Ramos (cell line): Measurements from ENCODE around the gene CSRP3.

Source experiments
- in situ Hi-C: fragments of 300-500 bp; cut with MboI; formaldehyde crosslinking; loops from one replicate; pipeline ENCODE4 v1.14.3; 2022; ENCODE audit warnings: low sequenced_read_pairs; ENCODE audit not compliant: unreplicated experiment

Gene CSRP3

DNA sequence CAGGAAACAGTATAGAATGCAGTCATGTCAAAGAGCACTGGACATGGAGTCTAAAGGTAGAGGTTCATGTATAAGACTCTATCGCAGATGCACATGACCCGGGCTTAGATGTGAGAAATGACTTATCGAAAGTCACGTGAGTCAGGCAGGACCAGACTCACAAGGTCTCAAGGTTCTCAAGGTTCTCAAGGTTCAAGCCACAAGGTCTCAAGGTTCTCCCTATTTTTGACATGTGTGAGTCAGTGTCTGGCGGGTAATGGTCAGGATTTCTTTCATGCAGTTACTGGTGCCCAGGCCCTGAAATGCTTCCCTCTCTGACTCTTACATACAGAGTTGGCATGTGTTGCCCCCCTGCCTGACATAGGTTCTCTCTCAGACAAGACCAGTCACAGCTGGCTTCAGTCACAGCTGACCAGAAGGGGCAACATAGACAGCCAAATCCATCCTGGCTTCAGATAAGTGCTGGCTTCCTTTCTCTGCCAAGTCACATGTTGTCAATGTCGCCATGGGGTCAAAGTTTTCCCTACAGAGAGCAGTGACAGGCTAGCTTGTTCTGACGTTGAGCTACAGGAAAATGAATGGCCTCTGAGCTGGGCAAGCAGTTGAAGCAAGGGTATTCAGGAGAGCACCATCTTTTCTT is 10.1 kb downstream of the CSRP3 start:
- in situ Hi-C loops, result no loop called here

DNA sequence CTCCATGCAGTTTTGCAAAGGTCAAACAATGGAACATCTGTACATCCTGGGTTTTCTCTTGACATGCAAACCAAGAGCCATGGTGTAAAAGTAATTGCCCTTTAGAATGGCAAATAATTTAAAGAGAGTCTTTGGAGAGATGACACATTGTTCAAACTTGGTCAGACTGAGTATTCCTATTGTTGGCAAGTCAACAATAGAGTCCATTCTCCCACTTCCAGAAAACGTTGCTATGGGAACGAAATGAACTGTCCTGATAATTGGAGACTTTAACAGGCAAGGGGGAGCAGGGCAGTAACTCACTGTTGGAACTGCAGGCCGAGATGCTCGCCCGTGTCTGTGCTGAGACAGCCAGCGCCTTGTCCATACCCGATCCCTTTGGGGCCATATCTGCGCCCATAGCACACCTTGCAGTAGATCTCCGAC is 13.9 kb downstream of the CSRP3 start:
- in situ Hi-C loops, result no loop called here

DNA sequence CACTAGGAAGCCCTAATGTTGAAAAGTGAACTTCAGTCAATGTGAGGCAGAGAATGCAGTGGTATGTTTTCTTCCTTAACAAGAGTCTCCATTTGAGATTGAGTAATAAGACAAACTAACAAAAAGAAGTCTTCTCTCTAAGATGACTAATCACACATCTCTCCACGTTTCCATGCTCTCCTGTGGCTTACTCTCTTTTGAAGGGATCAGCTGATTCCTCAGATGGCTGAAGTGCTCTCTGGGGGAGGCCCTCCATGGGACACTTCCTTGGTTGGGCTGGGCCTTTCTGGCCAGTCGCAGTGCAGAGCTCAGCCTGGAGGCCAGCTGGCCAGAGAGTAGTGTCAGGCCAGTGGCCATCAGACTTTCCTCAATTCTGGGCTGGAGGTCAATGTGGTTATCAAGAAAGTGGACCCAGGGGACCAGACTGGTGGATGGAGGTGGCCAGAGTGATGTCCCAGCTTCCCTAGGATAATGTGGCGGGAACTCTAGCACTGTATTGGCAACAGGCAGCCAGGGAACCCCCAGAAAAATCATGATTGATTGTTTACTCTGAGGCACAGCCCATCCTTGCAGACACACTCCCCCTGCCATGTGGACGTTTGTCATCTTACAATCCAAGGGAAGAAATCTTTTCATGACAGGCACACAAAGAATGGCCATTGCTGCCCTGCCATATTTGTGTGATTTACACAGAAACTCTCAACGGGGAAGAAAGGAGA is 14.5 kb downstream of the CSRP3 start:
- in situ Hi-C loops, result no loop called here

DNA sequence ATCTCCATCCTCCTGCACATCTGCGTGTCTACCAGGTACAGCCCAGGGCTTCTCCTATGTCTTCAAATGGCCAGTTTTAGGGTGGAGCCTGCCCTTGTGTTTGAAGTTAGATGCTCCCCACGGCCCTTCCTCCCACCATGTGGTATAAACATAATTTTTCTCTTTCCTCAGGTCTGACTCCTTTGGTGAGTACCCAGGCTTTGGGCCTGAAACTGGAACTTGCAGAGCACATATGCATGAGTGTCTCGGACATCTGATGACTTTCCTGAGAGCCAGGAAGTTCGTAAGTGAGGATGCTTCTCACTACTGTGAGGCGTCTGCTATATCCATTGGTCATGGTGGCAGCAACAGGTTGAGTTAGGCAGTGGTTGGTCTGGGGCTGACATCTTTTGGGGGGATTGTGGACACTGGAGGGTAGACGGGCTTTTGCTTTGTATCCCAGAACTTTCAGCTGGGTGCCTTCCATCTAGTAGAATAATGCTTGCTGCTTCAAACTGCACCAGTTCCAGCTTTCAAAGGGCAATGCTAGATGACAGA is 16.2 kb downstream of the CSRP3 start:
- in situ Hi-C loops, result no loop called here

DNA sequence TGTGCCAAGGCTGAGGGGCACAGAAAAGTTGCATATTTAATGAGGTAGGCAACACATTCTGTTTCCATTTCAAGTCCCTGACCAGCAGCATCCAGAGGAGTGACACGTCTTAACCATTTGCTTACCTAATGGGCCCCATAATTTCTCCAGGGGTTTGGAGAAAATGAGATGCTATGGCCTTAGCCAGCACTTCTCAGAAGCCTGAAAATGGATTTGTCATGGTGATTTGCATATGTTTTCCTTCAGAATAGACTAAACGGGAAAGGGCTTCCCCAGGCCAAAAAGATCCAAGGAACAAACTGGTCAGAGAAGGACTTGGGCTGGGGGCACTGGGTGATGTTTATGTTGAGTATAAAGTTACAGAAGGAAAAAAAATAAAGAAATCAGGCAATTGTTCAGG is 16.7 kb downstream of the CSRP3 start:
- in situ Hi-C loops, result no loop called here

DNA sequence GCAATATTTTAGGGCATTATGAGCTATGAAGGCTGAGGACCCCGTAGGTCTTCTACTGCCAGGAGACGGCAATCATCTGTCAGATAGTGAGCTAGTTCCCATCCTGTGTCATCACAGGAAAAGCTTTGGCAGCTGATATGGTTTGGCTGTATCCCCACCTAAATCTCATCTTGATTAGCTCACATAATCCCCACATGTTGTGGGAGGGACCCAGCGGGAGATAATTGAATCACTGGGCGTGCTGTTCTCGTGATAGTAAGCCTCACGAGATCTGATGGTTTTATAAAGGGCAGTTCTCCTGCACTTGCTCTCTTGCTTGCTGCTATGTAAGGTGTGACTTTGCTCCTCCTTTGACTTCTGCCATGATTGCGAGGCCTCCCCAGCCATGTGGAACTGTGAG is 18.1 kb downstream of the CSRP3 start:
- in situ Hi-C loops, result no loop called here

DNA sequence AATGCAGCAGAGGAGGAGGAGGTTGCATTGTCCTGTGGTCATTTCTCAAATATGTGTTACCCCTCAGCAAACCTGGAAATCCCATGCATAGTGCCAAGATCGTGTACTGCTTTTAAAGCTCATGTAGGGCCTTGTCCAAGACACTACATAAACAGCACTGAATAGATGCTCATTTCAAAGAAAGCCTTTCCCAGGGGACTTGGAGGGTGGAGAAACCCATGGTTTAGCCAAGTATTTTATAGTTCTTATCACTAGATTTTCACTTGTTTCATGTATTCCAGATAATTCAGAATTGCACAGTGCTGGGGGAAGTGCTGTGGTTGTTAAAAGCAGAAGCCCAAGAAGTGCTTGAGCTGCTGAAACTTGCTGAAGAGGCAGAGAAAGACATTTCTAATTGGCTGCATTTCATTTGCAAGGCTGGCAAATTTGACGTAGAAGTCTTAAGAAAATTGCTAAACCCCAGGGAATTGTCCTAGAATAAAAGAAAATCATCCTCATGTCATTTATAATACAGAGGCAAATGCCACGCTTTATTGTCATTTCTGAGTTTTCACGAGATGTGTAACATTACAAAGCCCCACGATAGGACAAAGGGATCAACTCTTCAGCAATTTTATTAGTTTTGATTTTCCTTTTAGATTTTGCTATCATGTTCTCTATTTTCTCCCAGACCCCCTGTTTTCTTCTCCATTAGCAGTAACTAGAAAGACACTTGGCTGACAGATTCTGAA is 20.1 kb downstream of the CSRP3 start:
- in situ Hi-C loops, result no loop called here

DNA sequence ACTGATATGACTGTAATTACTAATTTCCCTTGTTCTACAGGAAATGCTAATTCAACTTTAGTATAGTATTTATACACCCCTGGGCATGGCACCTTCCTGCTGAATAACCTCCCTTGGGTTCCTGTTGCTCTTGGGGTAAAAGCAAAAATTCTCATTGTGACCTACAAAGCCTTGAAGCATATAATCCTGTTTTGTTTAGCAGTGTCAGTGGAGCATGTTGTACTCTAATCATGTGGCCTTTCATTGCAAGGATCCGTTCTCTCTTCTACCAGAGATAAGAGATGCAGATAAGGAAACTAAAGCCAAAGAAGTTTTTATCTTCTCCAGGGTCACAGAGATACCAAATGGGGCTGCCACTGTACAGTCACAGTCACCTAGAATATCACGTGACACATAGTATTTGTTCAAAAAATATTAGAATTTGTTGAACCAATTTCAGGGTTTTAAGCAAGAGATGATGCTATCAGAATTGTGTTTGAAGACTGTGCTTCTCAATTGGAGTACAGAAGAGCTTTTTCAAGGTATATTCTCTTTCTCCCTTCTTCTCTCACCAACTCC is 25.1 kb downstream of the CSRP3 start:
- in situ Hi-C loops, result no loop called here

DNA sequence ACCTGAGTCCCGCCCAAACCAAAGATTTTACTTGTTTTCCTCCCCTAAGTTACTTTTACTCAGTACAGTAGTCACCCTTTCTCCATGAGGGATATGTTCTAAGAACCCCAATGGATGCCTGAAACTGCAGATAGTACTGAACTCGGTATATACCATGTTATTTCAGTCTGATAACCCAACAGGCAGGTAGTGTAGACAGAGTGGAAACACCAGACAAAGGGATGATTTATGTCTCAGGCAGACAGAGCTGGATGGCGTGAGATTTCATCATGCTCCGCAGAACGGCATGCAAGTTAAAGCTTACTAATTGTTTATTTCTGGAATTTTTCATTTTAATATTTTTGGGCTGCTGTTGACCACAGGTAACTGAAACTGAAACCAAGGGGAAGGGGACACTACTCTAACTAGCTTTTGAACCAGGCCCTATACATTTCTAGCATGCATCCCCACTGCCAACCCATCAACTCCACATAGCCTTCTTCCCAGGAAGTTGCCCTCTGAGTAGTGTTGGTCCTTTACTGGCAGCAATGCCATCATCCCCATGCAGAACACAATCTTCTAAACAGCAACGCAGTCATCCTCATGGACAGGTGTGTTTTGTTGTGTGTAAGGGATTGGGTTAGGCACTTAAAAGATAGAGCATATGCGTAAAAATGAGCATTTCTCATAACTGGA is 27.7 kb downstream of the CSRP3 start:
- in situ Hi-C loops, result no loop called here

DNA sequence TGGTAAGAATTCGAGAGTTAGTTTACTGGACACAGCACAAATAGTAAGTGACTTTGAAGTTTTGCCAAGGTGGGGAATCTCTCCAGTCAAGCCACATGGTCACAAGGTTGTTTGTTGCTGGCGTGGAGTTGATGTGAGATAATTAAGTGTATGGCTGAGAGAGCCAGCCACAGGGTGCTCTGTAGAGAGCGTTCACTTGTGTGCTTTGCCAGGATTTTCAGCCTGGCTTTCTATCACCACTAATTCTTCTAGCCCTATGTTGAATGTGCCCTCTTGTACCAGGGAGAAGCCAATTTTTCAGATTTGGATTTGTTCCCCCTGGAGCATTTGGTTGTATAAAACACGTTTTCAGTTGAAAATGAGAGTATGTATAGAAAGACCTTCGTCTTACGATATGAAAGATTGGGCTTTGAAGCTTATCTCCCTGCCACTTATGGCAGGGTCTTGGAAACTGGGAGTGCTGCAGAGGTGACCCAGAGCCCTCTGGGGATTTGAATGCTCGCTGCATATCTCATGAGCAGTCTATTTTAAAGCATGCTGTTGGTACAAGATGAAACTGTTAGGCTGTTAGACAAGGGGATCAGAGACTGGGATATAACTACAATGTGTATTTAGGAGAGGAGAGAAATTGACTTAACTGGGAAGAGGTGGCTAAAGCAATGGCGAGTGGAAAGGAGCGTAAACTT is 28.6 kb downstream of the CSRP3 start:
- in situ Hi-C loops, result no loop called here

DNA sequence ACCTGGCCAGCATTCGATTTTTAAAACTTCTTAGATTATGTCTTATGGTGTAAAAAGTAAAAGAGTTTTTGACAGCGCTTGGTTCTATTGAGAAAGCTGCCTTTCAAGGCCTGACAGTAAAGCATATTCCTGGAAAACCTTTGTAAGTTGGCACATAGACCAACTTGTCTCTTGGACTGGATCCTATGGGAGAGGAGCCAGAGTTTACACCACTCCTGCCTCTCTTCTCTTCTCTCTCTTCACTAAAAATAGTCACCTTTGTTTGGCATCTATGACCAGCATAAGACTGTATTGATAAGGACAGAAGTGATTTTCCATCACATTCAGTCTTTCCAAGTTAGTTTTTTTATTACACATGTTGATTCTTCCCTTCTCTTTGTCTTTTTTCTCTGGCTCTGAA is 33.7 kb downstream of the CSRP3 start:
- in situ Hi-C loops, result no loop called here

DNA sequence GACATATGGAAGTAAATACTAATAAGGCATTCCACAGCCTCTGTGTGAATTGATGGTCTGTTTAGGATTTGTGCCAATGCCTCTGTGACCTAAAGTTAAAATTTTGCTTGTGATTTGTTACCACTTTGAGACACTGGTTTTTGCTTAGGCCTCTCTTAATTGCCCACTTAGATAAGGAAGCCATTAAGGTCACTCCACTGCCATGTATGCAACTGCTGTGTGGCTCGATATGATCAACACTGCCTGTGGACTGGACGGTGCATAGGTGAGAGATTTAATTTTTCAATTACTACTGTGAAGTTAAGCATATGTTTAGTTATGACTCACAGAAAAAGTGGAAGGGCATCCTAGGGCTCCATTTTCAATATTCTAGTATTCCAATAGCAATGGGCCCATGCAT is 36.9 kb downstream of the CSRP3 start:
- in situ Hi-C loops, result no loop called here

DNA sequence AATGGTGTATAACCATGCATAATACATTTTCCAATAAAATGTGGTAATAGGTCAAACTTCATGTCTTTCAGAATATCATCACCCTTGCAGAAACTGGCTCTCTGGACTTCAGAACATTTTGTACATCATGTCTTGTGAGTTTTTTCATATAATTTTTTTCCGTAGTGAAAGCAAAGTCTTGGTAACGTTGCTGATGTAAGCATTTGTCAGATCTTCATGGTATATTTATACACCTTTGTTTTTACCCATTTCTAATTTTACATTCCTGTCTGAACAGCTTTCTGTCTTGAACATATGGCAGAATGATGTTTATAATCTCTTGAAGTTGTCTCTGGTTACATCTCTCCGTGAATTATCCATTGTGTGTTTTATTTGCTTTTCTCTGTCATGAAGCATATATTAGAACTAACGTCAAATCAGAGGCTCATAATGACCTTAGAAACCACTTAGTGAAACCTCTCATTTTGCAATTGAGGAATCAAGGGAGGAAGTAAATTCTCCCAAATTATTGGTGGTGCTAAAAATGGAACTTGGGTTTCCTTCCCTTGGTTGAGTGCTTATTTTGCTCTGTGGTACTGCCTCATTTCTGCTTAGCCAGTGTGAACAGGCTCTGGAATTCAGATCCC is 37.4 kb downstream of the CSRP3 start:
- in situ Hi-C loops, result no loop called here

DNA sequence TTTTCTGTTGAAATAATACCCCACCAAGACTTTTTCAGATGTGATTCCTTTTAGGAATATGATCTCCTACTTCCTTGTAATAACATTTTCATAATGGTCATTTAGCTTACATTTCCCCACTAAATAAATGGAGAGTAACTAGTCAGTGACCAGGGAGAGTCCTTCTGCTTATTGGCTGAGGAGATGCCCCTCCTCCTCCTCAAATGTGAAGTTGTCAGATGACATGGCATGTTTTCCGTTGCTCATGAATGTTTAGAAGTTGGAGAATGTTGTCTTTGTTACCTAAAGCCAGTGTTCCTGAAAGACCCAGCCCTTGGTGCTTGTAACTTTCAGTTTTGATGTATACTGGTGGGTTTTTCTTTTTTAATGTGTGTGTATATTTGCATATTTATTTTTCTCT is 38.2 kb downstream of the CSRP3 start:
- in situ Hi-C loops, result no loop called here

DNA sequence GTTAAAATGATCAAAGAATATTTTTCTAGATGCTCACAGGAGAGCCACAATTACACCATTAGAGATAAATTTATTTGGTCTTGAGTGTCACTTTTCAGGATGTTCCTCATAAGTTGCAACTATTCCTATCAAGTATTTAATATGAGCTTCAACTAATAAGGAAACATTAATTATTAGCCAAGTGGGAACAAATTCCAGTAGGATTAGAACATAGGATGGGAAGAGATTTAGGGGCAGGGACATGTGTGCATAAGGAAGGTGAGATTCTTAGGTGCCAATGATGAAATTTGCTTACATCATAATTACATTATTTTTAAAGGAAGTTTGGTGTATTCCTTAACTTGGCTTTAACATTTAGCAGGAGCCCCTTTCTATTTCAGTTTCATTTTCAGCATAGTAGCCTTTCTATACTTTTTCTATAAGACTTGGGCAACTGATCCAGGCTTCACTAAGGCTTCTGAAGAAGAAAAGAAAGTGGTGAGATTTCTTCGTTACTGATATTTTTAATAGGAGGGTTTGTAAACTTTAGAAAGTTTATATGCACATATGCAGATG is 38.8 kb downstream of the CSRP3 start:
- in situ Hi-C loops, result no loop called here

DNA sequence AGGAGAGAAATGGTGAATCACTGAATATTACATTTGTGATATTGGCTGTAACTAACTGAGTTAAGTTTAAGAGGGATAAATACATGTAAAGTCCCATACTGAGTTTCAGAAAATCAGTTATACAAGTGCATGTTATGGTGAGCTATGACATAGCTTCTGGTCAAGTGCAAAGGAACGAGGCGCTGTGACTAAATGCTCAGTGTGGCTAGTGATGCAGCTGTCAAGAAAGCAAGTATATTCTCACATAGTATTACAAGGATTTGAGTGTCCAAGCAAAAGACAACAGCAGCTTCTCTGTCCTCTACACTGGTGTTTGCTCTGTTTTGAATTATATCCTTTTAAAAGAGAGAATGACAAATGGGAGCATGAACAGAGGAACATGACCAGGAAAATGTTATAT is 40.1 kb downstream of the CSRP3 start:
- in situ Hi-C loops, result no loop called here

DNA sequence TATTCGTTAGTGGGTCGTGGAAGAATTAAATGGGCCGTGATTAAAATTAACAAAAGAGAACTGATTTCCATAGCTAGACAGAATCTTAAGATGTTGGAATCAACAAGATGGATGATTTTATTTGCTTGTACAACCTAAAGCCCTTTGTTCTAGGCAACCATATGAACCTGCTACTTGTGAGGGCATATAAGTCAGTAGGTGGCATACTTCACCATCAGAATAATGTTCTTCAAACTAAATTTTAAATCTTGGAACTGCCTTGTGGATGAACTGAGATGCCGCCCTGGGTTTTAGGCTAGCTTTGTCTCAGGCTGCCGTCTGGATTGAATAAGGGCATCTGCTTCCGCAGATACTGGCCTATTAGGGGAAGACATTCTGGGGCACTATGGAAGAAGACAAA is 40.9 kb downstream of the CSRP3 start:
- in situ Hi-C loops, result no loop called here

DNA sequence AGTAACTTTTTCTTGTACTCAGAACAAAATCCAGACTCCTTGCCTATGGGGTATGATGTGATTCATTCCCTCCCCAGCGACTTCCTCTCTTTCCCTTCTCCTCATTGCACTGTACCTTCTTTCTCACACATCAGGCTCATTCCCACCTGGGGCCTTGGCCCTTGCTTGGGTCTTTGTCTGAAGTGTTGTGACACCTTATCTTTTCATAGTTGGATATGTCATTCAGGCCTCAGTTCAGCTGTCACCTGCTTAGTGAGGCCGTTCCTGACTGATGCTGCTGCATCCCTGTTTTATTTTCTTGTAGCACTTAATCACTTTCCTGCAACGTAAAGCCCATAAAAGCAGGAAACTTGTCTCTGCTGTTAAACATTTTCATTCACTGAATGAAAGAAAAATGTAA is 44.9 kb downstream of the CSRP3 start:
- in situ Hi-C loops, result no loop called here

DNA sequence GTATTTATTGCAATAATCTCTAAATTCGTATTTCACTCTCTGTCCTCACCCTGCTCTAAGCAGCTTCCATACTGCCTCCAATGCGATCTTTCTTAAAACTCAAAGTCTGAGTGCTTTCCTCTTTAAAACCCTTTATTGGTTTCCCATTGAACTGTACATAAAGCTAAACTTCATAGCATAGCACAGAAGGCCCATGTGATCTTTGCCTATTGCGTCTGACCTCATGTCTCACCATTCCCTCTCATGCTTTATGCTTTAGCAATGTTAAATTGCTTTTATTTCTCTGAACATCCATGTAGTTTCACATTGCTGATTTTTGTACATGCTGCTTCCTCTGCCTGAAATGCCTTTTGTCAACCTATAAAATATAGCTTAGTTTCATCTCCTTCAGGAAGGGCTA is 56.5 kb downstream of the CSRP3 start:
- in situ Hi-C loops, result no loop called here
